Bone marrow (tissue), 2 donors: ENCODE results near the gene POMGNT2.

ENCODE experiments used
- DNase-seq, 2 donors: peaks; one replicate each; lab custom pipeline; 2025; lab: John Stamatoyannopoulos, UW

POMGNT2 gene

DNA sequence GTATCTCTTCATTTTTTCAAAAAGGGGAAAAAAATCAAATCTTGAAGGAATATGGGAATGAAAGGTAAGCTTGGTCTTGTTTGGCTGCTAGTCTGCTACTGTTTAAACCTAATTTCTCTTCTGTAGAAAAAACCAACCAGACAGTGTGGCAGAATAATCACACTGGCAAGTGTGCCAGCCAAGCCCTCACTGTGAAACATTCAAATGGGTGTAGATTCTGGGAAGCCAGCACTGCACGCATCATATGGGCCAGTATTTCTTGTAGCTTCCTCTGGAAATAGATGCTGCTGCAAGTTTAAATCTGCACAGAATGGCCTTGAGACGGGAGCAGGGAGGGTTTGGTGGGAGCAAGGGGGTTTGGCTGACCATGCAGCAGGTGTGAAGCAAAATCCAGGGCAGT is 62.1 kb downstream of the POMGNT2 start:
- no peak for DNase-seq

DNA sequence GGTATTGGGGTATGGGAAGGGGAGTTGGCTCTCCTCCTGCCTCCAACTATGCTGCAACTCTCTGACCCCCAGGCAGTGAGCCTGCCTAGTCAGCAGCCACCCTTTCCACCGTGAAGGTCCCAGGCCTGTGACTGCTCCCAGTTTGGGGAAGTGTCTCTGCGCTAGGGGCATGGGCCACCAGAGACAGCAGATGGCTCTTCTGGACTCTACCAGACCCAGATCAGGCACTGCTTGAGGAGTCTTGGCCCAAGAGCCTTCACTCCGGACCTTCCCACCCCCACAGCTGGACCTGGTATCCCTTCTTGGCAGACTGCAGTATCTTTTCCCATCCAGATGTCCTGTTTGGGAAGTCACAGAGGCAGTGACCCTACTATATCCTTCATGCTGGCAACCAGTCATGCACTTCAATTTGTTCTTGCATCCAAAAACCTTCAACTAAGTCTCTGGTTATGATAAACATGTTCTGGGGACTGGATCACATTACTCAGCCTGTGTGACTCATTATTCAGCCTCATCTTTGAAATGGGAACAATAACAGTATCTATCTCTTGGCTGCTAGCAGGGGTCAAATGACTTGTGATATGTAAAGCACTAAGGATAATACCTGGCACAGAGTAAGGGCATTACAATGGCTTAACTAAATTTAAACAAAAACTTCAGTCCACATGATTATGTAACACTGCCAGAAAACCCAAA is 62.7 kb downstream of the POMGNT2 start:
- DNase-seq: no peak

DNA sequence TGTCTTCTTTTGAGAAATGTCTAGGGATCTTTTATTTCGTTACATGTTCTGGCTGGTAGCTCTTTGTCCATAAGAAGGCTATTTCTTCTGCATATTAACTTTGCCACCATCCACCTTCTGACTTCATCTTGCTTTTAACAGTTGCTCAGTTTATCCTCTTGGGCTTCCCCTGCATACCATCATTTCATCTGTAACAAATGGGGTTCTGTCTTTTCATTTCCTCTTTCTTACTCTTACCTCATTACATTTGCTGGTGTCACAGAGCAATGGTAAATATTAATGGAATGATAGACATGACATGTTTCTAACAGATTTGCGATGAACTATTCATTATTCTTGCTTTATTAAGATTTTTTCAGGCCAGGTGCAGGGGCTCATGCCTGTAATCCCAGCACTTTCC is 64.4 kb downstream of the POMGNT2 start:
- no peak for DNase-seq

DNA sequence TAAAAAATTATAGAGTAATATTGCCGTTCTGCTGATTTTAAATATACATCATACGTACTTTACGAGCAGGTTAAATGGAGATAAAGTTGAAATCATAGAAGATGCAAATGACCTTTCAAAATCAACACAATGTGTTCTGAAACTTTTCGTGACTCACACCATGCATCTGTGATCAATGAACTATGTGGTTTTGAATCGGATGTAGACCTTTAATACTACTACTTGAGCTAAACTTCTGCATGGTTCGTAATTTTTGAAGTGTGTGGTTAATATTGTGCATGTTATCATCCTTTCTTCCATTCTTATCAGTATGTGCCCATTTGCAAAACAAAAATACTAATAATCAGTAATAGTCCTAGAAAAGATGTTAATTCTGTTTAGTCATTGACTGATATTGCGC is 67.9 kb downstream of the POMGNT2 start:
- DNase-seq: no peak

DNA sequence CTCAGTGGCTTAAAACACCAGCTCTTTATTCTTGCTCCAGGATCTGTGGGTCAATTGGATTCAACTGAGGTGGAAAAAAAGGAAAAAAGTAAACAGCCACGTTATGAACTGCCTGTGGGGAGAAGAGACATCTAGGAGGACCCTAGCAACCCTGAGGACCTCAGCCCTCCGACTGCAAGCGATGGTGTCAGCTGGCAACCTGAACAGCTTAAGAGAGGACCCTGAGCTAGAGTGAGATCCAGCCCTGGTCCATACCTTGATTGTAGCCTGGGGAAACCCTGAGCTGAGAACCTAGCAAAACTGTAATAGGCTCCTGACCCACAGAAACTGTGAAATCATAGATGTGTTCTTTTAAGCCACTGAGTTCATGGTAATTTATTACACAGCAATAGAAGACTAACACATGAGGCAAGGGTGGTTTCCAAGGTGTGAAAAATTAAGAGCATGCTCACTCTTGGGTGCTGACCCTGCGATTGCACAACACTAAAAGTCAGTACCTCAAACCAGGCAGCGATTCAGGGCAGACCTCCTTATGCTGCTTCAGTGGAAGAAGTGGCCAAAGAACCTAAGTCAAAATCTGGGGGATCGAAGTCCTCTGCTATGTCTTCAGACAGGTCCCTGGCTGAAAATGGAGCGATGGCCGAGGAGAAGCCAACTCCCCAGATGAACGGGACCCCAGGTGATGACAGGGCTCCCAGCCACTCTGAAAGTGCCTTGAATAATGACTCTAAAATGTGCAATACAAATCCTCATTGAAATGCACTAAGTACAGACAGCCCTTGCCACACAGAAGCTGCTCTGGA is 69.1 kb downstream of the POMGNT2 start:
- DNase-seq: no peak

DNA sequence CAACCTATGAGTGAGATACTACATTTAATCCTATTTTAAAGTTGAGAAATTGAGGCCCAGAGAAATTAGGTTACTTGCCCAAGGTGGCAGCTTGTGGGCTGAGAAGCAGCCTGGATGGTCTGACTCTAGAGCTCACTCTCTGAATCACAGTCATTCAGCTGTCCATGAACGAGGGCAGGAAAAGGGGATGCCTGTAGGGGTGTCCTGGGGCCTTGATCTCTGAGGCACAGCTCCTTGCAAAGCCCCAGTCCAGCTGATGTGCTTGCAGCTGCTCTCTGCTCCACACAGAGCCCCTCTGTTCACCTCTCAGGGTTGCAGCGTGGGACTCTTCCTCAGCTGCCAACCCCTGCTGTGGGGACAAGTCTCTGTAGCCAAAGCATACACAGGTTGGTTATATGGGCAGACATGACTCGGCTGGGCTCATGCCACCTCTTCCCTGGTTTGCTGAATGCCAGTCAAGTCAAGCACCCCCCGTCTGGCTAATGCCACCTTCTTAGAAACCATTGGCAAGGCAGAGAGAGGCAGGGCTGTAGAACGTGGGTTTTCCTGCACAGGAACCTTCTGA is 70.0 kb downstream of the POMGNT2 start:
- no peak for DNase-seq

DNA sequence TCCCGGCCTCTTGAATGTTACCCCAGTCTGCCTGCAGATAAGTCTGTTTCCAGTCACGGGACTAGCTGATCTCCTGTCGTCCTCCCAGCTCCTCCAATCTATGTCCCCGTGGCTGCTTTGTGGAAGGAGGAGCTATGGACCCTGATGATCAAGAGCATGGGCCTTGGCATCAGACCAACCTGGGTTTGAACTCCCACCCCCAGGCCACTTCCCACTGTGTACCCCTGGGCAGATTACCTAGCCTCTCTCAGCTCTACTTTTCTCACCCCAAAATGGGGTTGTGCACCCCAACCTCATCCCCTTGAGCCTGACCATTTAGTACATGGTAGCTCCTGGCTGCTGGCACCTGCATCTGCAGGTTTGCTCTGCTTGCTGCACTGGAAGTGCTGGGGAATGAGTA is 71.0 kb downstream of the POMGNT2 start:
- no peak for DNase-seq

DNA sequence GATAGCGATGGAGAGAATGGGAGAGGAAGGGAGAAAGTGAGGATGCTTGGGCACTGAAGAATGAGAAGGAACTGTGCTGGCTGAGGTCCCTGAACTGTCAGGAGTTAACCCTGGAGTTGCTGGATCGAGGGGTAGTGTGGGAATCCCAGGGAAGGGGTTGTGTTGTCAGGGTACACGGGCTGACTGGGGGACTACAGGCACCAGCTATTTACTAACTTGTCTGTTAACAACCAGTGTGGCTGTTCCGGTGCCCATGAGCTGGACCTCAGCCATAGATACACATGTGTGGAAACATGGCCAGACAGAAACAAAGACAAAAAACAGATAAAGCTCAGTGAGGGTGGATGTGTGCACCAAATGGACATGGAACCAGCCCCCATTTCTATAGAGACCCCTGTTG is 71.7 kb downstream of the POMGNT2 start:
- DNase-seq: no peak

DNA sequence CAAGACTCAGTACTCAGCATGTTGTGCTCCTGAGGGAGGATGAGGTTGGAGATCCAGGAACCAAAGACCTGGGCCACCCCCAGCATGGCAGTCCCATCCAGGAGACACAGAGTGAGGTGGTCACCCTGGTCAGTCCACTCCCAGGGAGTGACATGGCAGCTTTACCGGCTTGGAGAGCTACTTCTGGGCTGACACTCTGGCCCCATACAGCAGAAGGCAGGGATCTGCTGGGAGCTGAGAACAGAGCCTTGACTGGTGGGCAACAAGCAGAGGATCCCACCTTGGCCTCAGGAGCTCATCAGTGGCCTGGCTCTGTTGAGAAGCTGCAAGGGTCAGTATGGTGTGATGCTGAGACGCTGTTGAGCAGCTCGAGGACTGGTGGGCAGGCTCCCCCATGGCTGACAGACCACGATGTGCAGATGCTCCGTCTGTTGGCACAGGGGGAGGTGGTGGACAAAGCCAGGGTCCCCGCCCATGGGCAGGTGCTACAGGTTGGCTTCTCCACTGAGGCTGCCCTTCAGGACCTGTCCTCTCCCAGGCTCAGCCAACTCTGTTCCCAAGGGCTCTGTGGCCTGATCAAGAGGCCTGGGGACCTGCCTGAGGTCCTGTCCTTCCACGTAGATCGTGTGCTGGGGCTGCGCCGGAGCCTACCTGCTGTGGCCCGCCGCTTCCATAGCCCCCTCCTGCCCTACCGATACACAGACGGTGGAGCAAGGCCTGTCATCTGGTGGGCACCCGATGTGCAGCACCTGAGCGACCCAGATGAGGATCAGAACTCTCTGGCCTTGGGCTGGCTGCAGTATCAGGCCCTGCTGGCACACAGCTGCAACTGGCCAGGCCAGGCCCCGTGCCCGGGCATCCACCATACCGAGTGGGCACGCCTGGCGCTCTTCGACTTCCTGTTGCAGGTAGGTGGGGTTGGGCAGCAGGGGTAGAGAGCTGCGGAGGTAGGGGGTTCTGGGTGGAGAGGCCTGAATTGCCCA is 72.9 kb downstream of the POMGNT2 start:
- DNase-seq: no peak

DNA sequence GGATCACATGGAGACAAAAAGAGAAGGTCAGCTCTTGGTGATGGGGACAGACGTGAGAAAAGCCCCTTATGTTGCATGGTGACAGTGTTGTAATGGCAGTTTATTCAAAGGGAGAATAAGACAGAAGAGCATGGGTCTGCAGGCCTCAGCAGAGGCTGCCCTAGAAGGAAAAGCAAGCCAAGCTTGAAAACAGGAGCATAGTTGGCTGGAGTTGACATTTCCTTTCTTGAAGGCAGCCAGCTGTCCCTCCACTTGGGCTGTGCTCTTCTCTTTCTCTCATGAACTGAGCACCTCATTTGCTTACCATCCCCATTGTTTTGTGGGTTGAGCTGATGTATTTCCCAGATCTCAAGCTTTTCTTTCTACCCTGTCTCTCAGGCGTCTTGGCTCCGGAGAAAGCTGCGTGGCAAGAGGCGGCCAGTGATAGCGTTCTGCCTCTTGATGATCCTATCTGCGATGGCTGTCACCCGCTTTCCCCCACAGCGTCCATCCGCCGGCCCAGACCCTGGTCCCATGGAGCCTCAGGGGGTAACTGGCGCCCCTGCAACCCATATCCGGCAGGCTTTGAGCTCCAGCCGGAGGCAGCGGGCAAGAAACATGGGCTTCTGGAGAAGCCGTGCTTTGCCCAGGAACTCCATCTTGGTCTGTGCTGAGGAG is 73.9 kb downstream of the POMGNT2 start:
- no peak for DNase-seq

DNA sequence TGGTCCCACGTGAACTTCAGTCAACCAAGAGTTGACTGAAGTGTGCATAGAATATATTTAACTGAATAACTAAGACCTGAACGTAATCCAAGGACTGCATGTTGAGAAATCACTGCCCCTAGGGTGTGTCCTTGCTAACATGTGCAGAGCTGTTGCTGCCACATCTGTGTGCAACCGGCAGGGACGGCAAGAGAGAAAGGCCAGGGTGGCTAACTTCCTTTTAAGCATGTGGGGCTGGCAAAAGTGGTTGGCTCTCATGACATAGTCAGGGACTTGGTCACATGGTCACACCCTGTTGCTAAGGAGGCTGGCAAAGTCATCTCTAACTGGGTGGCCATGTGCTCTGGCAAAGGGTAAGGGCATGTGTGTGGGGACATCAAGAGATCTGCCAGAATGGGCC is 74.4 kb downstream of the POMGNT2 start:
- DNase-seq: no peak

DNA sequence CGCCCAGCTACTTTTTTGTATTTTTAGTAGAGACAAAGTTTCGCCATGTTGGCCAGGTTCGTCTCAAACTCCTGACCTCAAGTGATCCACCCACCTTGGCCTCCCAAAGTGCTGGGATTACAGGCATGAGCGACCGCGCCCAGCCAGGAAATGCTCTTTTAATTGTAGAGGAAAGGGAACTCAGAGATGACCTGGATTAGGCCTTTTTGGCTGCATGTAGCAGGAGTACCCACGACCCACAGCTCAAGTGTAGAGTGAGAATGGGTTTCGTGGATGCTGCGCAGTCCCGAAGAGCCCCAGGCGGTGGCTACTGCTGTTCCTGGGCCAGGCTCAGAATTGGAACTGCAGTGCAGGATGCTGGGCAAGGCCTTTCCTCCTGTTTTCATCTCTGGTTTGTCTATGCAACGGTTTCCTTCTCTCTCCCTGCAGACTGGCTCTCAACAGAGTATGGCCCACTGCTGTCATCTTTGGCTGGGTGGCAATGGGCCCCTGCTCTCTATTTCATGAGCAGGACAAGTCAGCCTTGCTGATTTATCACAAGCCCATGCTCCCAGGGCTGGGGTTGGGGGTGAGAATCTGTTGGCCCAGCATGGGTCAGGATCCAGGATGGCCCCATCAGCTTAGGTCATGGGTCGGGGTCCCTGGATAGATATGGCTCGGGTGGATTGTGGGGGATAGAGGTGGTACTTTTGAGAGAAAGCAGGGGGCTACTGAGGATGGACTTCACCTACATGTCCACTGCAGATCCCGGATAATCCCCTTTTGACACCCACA is 75.5 kb downstream of the POMGNT2 start:
- no peak for DNase-seq
